Measurements from ENCODE around the gene TFAM. TPM values are rescaled to one million over a fixed set of nuclear protein-coding genes. Genes with fewer than 3 reads are reported as not detected.
A peak's percentile ranks its signal among the peaks of the same experiment; 100 is the strongest.

Gene TFAM
- total and polyA plus RNA-seq, 2 experiments from 2014 or later = 20.0 to 20.6 TPM

- Histone ChIP-seq H4K20me1 (ENCODE audit: insufficient read depth) (peaks cover 2% of the 10 kb centered on the region; the same call in 1 of the 2 replicates), H3K79me2 (ENCODE audit: insufficient read depth) (peaks cover 85% of the 10 kb centered on the region), H3K9me2 (ENCODE audit: insufficient read depth) (no peaks in the 10 kb centered on the region), H3K4me2 (ENCODE audit: unreplicated experiment) (no peak overlapping the region), H3K9ac (no peak overlapping the region), H3K4me1 (ENCODE audit: insufficient read depth) (peaks cover 12% of the 10 kb centered on the region; the same call in 1 of the 2 replicates), H3K4me3 (no peak overlapping the region), H2AFZ (no peak overlapping the region), H3K27ac (no peak overlapping the region), H3F3A (ENCODE audit: insufficient read depth) (no peaks in the 10 kb centered on the region), H3K36me3 (ENCODE audit: low read depth) (no peaks in the 10 kb centered on the region), H3K9me3 (ENCODE audit: low read depth) (no peaks in the 10 kb centered on the region), H3K27me3 (replicated peaks; ENCODE audit: insufficient read depth) (no peaks in the 10 kb centered on the region)
- 42 to 65% methylated on average over 1 of the region's 1 CpG for WGBS, 2 experiments (ENCODE audit: low coverage in 1 of 2, low lambda C conversion rate in 2 of 2, missing lambda C conversion rate in 2 of 2)
- in situ Hi-C loops (cut with MboI) = no loop called here
- TF ChIP-seq EZH2 (IDR thresholded peaks at IDR 0.05; ENCODE audit: insufficient read depth, poor library complexity, severe bottlenecking) (no peak), EZH2phosphoT487 (IDR thresholded peaks at IDR 0.05; ENCODE audit: insufficient read depth, low read depth) (no peak)
- no peak for DNase-seq
Measured at GRCh38 chr10:58347967-58348366, 37.2 kb upstream of the TFAM start.

- Histone ChIP-seq H3F3A (ENCODE audit: insufficient read depth) (no peaks in the 10 kb centered on the region), H3K36me3 (ENCODE audit: low read depth) (no peaks in the 10 kb centered on the region), H3K27ac (no peak overlapping the region), H3K27me3 (replicated peaks; ENCODE audit: insufficient read depth) (no peaks in the 10 kb centered on the region), H3K9me3 (ENCODE audit: low read depth) (no peaks in the 10 kb centered on the region), H4K20me1 (ENCODE audit: insufficient read depth) (no peaks in the 10 kb centered on the region; the same call in 1 of the 2 replicates), H3K4me2 (ENCODE audit: unreplicated experiment) (no peak overlapping the region), H3K9ac (no peak overlapping the region), H3K79me2 (ENCODE audit: insufficient read depth) (peaks cover 85% of the 10 kb centered on the region), H3K9me2 (ENCODE audit: insufficient read depth) (no peaks in the 10 kb centered on the region), H3K4me3 (no peak overlapping the region), H3K4me1 (ENCODE audit: insufficient read depth) (peaks cover 12% of the 10 kb centered on the region; the same call in 1 of the 2 replicates), H2AFZ (no peak overlapping the region)
- in situ Hi-C loops (cut with MboI) = no loop called here
- WGBS, 2 experiments (ENCODE audit: low coverage in 1 of 2, low lambda C conversion rate in 2 of 2, missing lambda C conversion rate in 2 of 2) = 95 to 99% methylated on average over 2 of the region's 2 CpGs
- no peak for DNase-seq
- TF ChIP-seq EZH2 (IDR thresholded peaks at IDR 0.05; ENCODE audit: insufficient read depth, poor library complexity, severe bottlenecking) (no peak), EZH2phosphoT487 (IDR thresholded peaks at IDR 0.05; ENCODE audit: insufficient read depth, low read depth) (no peak)
Measured at GRCh38 chr10:58348571-58349033, 36.6 kb upstream of the TFAM start.

GRCh38 chr10:58350023-58350422 is 35.2 kb upstream of the TFAM start:
- DNase-seq = no peak
- Histone ChIP-seq H4K20me1 (ENCODE audit: insufficient read depth) (no peaks in the 10 kb centered on the region; the same call in 1 of the 2 replicates), H3F3A (ENCODE audit: insufficient read depth) (no peaks in the 10 kb centered on the region), H3K4me3 (no peak overlapping the region), H3K4me2 (ENCODE audit: unreplicated experiment) (no peak overlapping the region), H3K9me2 (ENCODE audit: insufficient read depth) (no peaks in the 10 kb centered on the region), H2AFZ (no peak overlapping the region), H3K9me3 (ENCODE audit: low read depth) (no peaks in the 10 kb centered on the region), H3K79me2 (ENCODE audit: insufficient read depth) (peaks cover 85% of the 10 kb centered on the region), H3K27me3 (replicated peaks; ENCODE audit: insufficient read depth) (no peaks in the 10 kb centered on the region), H3K27ac (no peak overlapping the region), H3K9ac (no peak overlapping the region), H3K4me1 (ENCODE audit: insufficient read depth) (peaks cover 12% of the 10 kb centered on the region; the same call in 1 of the 2 replicates), H3K36me3 (ENCODE audit: low read depth) (no peaks in the 10 kb centered on the region)
- no peak for TF ChIP-seq EZH2phosphoT487 (IDR thresholded peaks at IDR 0.05; ENCODE audit: insufficient read depth, low read depth)
- no peak for TF ChIP-seq EZH2 (IDR thresholded peaks at IDR 0.05; ENCODE audit: insufficient read depth, poor library complexity, severe bottlenecking)
- in situ Hi-C loops (cut with MboI) = no loop called here
- 94 to 100% methylated on average over 2 of the region's 2 CpGs for WGBS, 2 experiments (ENCODE audit: low coverage in 1 of 2, low lambda C conversion rate in 2 of 2, missing lambda C conversion rate in 2 of 2)

DNA sequence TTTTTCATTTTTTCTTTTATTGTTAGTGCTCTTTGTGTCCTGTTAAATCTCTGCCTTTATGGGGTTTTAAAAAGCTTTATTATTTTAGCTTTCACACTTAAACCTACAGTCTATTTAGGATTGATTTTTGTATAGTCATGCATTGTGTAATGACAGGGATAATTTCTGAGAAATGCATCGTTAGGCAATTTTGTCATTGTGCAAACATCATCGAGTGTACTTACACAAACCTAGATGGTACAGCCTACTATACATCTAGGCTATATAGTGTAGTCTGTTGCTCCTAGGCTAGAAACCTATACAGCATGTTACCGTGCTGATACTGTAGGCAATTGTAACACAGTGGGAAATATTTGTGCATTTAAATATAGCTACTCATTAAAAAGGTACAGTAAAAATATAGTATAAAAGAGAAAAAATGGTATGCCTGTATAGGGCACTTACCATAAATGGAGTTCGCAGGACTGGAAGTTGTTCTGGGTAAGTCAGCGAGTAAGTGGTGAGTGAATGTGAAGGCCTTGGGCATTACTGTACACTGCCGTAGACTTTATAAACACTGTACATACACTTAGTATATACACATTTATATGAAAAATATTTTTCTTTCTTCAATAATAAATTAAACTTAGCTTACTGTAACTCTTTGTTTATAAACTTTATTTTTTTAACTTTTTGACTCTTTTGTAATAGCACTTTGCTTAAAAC is 34.4 kb upstream of the TFAM start:
- no peaks in the 10 kb centered on the region for H3K9me3 ChIP-seq (ENCODE audit: low read depth)
- H3K36me3 ChIP-seq (ENCODE audit: low read depth) = no peaks in the 10 kb centered on the region
- H3F3A ChIP-seq (ENCODE audit: insufficient read depth) = no peaks in the 10 kb centered on the region
- H3K27ac ChIP-seq = no peak overlapping the region
- in situ Hi-C loops (cut with MboI) = no loop called here
- H2AFZ ChIP-seq = no peak overlapping the region
- WGBS, 2 experiments (ENCODE audit: low coverage in 1 of 2, low lambda C conversion rate in 2 of 2, missing lambda C conversion rate in 2 of 2) = 66 to 68% methylated on average over 6 of the region's 6 CpGs
- H3K9me2 ChIP-seq (ENCODE audit: insufficient read depth) = no peaks in the 10 kb centered on the region
- peak; percentile 23 for DNase-seq
- H3K27me3 ChIP-seq (replicated peaks; ENCODE audit: insufficient read depth) = no peaks in the 10 kb centered on the region
- H3K4me1 ChIP-seq (ENCODE audit: insufficient read depth) = peaks cover 12% of the 10 kb centered on the region; the same call in 1 of the 2 replicates
- H4K20me1 ChIP-seq (ENCODE audit: insufficient read depth) = no peaks in the 10 kb centered on the region
- no peak overlapping the region for H3K9ac ChIP-seq
- H3K4me3 ChIP-seq = no peak overlapping the region
- no peak overlapping the region for H3K4me2 ChIP-seq (ENCODE audit: unreplicated experiment)
- TF ChIP-seq EZH2phosphoT487 (IDR thresholded peaks at IDR 0.05; ENCODE audit: insufficient read depth, low read depth) (no peak), EZH2 (IDR thresholded peaks at IDR 0.05; ENCODE audit: insufficient read depth, poor library complexity, severe bottlenecking) (no peak)
- peaks cover 85% of the 10 kb centered on the region for H3K79me2 ChIP-seq (ENCODE audit: insufficient read depth)
